Bronchial epithelial cell (primary cell): ENCODE measurements around the gene TGFA. TPM values are rescaled to one million over a fixed set of nuclear protein-coding genes. Genes with fewer than 3 reads are reported as not detected.

ENCODE experiments used
- DNase-seq: peaks from one replicate; pipeline ENCODE4 v3.0.0-alpha.2; 2010; ENCODE audit warnings: low read depth
- FAIRE-seq: peaks from 2 replicates; lab custom pipeline; 2011; peaks lifted over from hg19 to GRCh38; lab: Jason Lieb, UNC
- H3K27me3 ChIP-seq: 2 replicates; pipeline ENCODE4 v1.5.1; 2011; ENCODE audit warnings: low read length; ENCODE audit not compliant: control insufficient read depth, insufficient read depth
- H3K36me3 ChIP-seq: 2 replicates; pipeline ENCODE4 v1.5.1; 2011; ENCODE audit warnings: low read length; ENCODE audit not compliant: control insufficient read depth, insufficient read depth
- H3K4me3 ChIP-seq: 2 replicates; pipeline ENCODE4 v1.5.1; 2011; ENCODE audit warnings: mild to moderate bottlenecking, low read depth, low read length, control low read depth
- CTCF ChIP-seq: IDR thresholded peaks from 2 replicates; pipeline ENCODE4 v1.5.1; 2011; ENCODE audit warnings: mild to moderate bottlenecking, moderate library complexity, low read length, control low read depth, inconsistent platforms; ENCODE audit not compliant: insufficient read depth, severe bottlenecking
- total RNA-seq: library from RNA; depleted of rRNA; stranded (reverse); fragments of >200 nt; gene quantifications from 2 replicates; pipeline ENCODE4 v1.2.1, GENCODE V29; 2014

Gene TGFA
- total RNA-seq, 1 donor from 2014 or later, result 85.3 TPM

GRCh38 chr2:70566464-70566863, 12.8 kb upstream of the TGFA start:
- TF ChIP-seq CTCF, result no peak
- Histone ChIP-seq H3K27me3 (no peaks in the 10 kb centered on the region), H3K4me3 (no peak overlapping the region), H3K36me3 (no peaks in the 10 kb centered on the region)
- FAIRE-seq (no peak), DNase-seq (no peak)

GRCh38 chr2:70565039-70565731, 11.6 kb upstream of the TGFA start:
- no peak for FAIRE-seq
- H3K27me3 ChIP-seq, result no peaks in the 10 kb centered on the region
- no peaks in the 10 kb centered on the region for H3K36me3 ChIP-seq
- DNase-seq, result no peak
- no peak for TF ChIP-seq CTCF
- H3K4me3 ChIP-seq, result no peak overlapping the region

GRCh38 chr2:70561893-70562292, 8.3 kb upstream of the TGFA start:
- Histone ChIP-seq H3K27me3 (no peaks in the 10 kb centered on the region), H3K4me3 (no peak overlapping the region), H3K36me3 (no peaks in the 10 kb centered on the region)
- TF ChIP-seq CTCF, result no peak
- FAIRE-seq, result no peak
- DNase-seq, result no peak

GRCh38 chr2:70560442-70560841, 6.8 kb upstream of the TGFA start:
- Histone ChIP-seq H3K36me3 (no peaks in the 10 kb centered on the region), H3K4me3 (no peak overlapping the region), H3K27me3 (no peaks in the 10 kb centered on the region)
- DNase-seq (no peak), FAIRE-seq (no peak)
- no peak for TF ChIP-seq CTCF

- Histone ChIP-seq H3K4me3 (no peak overlapping the region), H3K27me3 (no peaks in the 10 kb centered on the region), H3K36me3 (no peaks in the 10 kb centered on the region)
- no peak for TF ChIP-seq CTCF
- DNase-seq, result no peak
- FAIRE-seq, result no peak
Measured at GRCh38 chr2:70560040-70560439, 6.4 kb upstream of the TGFA start.
